Stimulated activated CD8-positive, alpha-beta memory T cell treated with anti-CD3 and anti-CD28 coated beads, Interleukin-4, amount 100 ng/mL, for 1 hour (primary cell): ENCODE measurements around the gene ZFYVE21.

Source experiments
- DNase-seq, 2 donors: peaks; one replicate each; pipeline ENCODE4 v3.0.0-alpha.2; 2020; ENCODE audit warnings: low read depth in 2 of 2, low spot score in 1 of 2

The ZFYVE21 gene

GRCh38 chr14:103715052-103716000 lies at the start of gene ZFYVE21, which contains the start of gene XRCC3:
TSS of gene ZFYVE21 (plus strand) at chr14:103715810. CDS start at chr14:103715842, 32 bp downstream.
TSS of gene XRCC3 (minus strand) at chr14:103715451. CDS start at chr14:103711087, 4,364 bp downstream.
- DNase-seq = peak; percentile 97 to 99

- DNase-seq = no peak
These were observed 47.9 kb upstream of the ZFYVE21 start for GRCh38 chr14:103667671-103668070.

- no peak for DNase-seq
These were observed 47.5 kb upstream of the ZFYVE21 start for GRCh38 chr14:103668117-103668516.

DNA sequence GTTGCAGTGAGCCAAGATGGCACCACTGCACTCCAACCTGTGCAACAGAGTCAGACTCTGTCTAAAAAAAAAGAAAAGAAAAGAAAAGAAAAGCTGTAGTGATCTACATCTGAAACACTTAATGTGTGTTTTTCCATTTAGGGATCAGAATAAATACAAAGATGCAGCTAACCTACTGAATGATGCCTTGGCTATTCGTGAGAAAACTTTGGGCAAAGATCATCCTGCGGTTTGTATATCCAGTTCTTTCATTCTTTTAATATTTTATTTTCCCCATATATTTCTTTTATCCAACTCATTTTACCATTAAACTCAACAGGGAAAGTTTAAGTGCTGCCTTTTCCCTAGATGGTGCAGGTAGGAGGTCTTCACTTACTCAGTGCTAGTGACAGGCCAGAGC lies 46.2 kb upstream of the ZFYVE21 start:
- DNase-seq = no peak

DNA sequence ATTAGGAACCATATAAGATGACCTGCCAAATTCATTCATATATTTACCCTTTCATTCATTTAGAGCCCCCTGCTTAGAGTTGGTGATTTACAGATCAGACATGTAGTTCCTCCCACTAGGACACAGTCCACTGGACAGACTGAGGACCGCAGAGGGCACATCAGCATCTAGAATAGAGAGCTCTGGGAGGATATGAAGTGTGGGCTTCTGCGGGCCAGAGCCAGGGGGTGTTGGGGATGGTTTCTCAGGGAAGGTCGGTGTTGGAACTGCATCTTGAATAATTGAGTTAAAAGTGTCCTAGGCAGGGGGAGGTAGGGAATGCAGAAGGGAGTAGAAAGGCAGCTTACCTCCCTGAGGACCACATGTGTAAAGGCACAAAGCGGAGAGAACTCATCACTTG lies 43.7 kb upstream of the ZFYVE21 start:
- DNase-seq = no peak

- DNase-seq = no peak
These were observed 39.7 kb upstream of the ZFYVE21 start for GRCh38 chr14:103675957-103676356.

GRCh38 chr14:103676881-103677675 lies 38.5 kb upstream of the ZFYVE21 start:
- no peak for DNase-seq

DNA sequence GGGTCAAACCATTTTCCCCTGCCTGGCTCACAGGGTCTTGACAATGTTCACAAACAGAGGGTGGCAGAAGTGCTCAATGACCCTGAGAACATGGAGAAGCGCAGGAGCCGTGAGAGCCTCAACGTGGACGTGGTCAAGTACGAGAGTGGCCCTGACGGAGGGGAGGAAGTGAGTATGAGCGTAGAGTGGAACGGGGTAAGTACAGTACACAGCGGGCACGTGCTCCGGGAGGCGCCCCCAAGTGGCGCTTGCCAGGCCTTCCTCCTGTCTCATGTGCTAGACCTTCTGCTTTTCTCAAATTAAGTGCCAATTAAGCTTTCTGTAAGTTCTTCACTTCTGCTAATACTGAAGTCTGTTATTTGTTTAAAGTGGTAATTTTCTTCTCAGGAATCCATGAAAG lies 36.3 kb upstream of the ZFYVE21 start:
- DNase-seq = no peak

GRCh38 chr14:103680491-103681231 lies 34.9 kb upstream of the ZFYVE21 start:
- DNase-seq = no peak

DNA sequence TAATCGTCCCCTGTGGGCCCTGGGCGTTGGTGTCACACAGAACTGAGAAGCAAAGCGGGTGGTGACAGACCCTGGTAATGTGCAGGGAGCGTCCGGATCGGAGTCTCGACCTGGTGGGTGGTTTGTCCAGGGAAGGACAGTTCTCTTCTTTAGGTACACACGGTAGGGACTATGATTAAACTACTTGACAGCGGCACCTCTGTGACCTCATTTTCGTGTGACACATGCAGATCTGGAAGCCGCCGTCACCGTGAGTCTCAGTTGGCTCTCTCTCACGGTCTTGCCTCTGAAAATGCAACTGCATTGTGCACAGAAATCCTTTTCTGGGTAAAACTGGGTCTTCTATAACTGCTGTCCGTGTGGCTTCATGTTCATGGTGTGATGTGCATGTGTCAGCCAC lies 32.5 kb upstream of the ZFYVE21 start:
- DNase-seq = no peak

DNA sequence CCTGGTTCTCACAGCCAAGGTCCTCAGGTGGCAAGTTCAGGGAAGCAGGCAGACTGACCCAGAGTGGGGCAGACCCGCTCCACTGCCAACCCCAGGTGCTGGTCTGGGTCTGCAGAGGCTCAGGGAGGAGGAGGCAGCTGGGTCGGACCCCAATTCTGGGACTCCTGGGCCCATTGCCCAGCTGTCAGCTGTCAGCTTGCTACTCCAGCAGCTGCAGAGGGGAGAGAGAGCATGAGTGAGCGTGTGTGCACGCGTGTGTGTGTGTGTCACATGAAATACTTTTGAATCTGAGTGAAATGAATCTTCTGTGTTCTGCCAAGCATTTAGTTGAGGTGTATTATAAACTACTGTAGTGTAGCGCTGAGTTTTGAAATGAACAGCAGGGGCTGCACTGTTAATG lies 31.1 kb upstream of the ZFYVE21 start:
- DNase-seq = no peak

DNA sequence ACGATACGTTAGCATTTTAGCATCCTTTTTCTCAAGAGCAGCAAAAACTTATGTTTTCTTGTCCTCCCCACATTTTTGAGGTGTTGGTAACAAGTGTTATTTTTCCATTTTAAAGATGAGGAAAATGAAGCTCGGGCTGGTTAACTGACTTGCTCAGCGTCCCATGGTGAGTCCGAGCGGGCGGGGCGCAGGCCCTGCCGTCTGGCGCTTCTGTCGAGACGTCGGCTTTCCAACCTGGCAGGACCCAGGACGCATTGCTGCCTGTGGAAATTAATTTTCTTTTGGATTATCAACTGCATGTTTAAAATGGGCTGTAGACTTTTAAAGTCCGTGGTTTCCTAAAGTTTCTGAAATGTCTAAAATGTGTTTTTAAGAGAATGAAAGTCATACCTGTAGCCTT lies 30.7 kb upstream of the ZFYVE21 start:
- DNase-seq = no peak

- no peak for DNase-seq
These were observed 30.1 kb upstream of the ZFYVE21 start for GRCh38 chr14:103685276-103686211.

DNA sequence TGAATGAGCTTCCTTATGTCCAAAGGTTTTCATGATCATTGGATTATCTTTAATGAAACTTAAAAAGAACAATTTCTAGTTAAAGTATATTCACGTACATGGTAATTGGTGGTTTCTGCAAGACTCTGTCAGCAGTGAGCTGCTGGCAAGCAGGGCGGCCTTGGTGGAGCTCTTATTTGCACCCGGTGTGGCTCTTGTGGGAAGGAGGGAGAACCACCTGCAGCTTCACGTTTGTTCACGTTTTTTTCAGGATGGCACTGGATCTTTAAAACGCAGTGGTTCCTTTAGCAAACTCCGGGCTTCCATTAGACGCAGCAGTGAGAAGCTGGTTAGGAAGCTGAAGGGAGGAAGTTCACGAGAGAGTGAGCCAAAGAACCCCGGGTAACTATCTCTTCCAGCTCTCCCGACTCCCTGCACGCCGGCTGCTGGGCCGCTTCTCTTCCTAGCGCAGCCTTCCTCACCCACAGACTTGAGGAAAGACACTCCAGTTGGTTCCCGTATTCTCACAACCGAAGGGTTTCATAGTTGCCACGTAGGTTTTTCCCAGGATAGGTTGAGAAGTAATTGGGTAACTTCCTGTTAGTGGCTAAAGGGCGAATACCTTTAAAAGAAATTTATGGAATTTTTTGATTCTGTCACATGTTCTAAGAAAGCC lies 28.7 kb upstream of the ZFYVE21 start:
- no peak for DNase-seq

GRCh38 chr14:103687712-103688111 lies 27.9 kb upstream of the ZFYVE21 start:
- DNase-seq = no peak

DNA sequence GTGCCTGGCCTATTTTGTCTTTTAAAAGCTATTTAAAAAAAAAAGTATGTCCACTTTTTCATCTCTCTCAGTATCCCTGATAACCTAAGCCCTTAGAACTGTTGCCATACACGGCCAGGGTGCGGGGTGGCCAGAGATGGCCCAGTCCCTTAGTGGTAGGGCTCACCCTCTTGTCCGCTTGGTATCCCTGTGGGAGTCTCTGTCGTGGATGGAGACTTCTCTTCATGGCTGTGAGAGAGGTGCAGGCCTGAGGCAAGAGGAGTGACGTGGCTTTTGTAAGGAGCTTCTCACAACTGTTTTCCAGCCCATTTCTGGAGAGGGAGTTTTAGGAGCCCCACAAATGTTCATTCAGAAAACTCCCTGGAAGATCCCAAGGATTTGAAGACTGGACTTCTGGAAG lies 27.2 kb upstream of the ZFYVE21 start:
- no peak for DNase-seq

- no peak for DNase-seq
These were observed 26.4 kb upstream of the ZFYVE21 start for GRCh38 chr14:103688906-103689902.

DNA sequence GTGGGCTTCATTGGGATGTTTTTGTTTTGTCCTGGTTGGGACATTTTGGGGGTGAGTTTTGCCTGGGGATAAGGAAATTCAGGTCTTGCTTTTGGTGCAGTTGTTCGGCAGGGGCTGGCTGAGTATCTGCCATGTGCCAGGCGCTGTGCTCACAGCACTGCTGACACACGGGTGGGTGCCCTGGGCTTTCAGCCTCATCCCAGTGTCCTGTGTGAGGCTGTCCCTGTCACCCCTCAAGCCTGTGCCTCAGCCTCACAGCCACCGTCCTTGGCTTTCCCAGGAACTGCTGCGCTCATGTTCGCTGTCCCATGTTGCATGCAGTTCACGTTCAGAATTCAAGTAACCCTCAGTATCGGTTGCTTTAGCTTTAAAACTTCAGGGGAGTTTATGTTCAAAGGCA lies 25.3 kb upstream of the ZFYVE21 start:
- DNase-seq = no peak
